Measurements from ENCODE around the gene AGMAT. TPM values are rescaled to one million over a fixed set of nuclear protein-coding genes. Genes with fewer than 3 reads are reported as not detected.

Gene AGMAT
- total and polyA plus RNA-seq, 2 of the 13 experiments (the other 11 are each of a cell fraction or from before 2014, with no cell fraction given), result 59.1 to 174 TPM

GRCh38 chr1:15603050-15603965, 18.5 kb upstream of the AGMAT start (continued):
- TF ChIP-seq DPF2 (CRISPR knock-in tag; IDR thresholded peaks at IDR 0.05; ENCODE audit: borderline replicate concordance, low read depth), result no peak
- TF ChIP-seq ZNF225 (CRISPR knock-in tag; IDR thresholded peaks at IDR 0.05), result peak; percentile 60; the same call in 1 of the 2 replicates
- TF ChIP-seq TOE1 (CRISPR knock-in tag; IDR thresholded peaks at IDR 0.05), result no peak; the same call in 1 of the 2 replicates
- 0 out of 2 replicates have a peak, but pooled peaks have one; percentile 80 for TF ChIP-seq ZNF580 (CRISPR knock-in tag; IDR thresholded peaks at IDR 0.05; ENCODE audit: borderline replicate concordance, low read depth)
- TF ChIP-seq ZNF350 (CRISPR knock-in tag; IDR thresholded peaks at IDR 0.05; ENCODE audit: borderline replicate concordance, low read depth), result peak; percentile 87; the same call in 1 of the 2 replicates
- TF ChIP-seq ZNF839 (CRISPR knock-in tag; IDR thresholded peaks at IDR 0.05; ENCODE audit: borderline replicate concordance), result peak; percentile 88; the same call in 1 of the 2 replicates
- TF ChIP-seq ATF7 (IDR thresholded peaks at IDR 0.05), result no peak
- TF ChIP-seq ATF7 (CRISPR knock-in tag; IDR thresholded peaks at IDR 0.05), result no peak; the same call in 1 of the 2 replicates
- TF ChIP-seq GABPB1 (CRISPR knock-in tag; IDR thresholded peaks at IDR 0.05), result peak; percentile 73; the same call in 1 of the 2 replicates
- TF ChIP-seq ZNF414 (CRISPR knock-in tag; IDR thresholded peaks at IDR 0.05), result no peak
- TF ChIP-seq ONECUT2 (CRISPR knock-in tag; IDR thresholded peaks at IDR 0.05), result no peak; the same call in 1 of the 2 replicates
- TF ChIP-seq HMGXB3 (CRISPR knock-in tag; IDR thresholded peaks at IDR 0.05; ENCODE audit: borderline replicate concordance), result peak; percentile 77; the same call in 1 of the 2 replicates
- TF ChIP-seq ZNF629 (CRISPR knock-in tag; conservative IDR thresholded peaks at IDR 0.05), result peak; percentile 2; the same call in 1 of the 2 replicates
- TF ChIP-seq ZSCAN25 (CRISPR knock-in tag; IDR thresholded peaks at IDR 0.05), result no peak
- TF ChIP-seq NFRKB (IDR thresholded peaks at IDR 0.05), result no peak
- TF ChIP-seq SKIL (CRISPR knock-in tag; IDR thresholded peaks at IDR 0.05; ENCODE audit: borderline replicate concordance), result no peak
- no peak for TF ChIP-seq HNF4G (IDR thresholded peaks at IDR 0.05; ENCODE audit: borderline replicate concordance, low read depth, low read length)
- TF ChIP-seq HNF4G (CRISPR knock-in tag; IDR thresholded peaks at IDR 0.05; ENCODE audit: borderline replicate concordance, low read depth), result no peak
- no peak for TF ChIP-seq JDP2 (CRISPR knock-in tag; IDR thresholded peaks at IDR 0.05; ENCODE audit: borderline replicate concordance)
- peak; percentile 26 for TF ChIP-seq THRA (CRISPR knock-in tag; IDR thresholded peaks at IDR 0.05; ENCODE audit: borderline replicate concordance)
